ENCODE data around the gene OSBPL10. TPM values are rescaled to one million over a fixed set of nuclear protein-coding genes. Genes with fewer than 3 reads are reported as not detected.

The OSBPL10 gene
- total and polyA plus RNA-seq, 2 of the 4 experiments (the other 2 are of a cell fraction) = 9.5 to 10.1 TPM

- ATAC-seq (ENCODE audit: low read depth) (no peak), DNase-seq (no peak)
- H2BK5ac ChIP-seq (ENCODE audit: low read depth, low read length, poor library complexity, severe bottlenecking) = no peak overlapping the region
- H4K8ac ChIP-seq (ENCODE audit: low read depth in 2 of 2, low read length in 2 of 2) = no peak overlapping the region
- no peak overlapping the region for H3K27ac ChIP-seq (ENCODE audit: insufficient read depth, low read length)
- H3K9me3 ChIP-seq (ENCODE audit: control insufficient read depth, insufficient read depth, low read length) = no peaks in the 10 kb centered on the region
- H2BK120ac ChIP-seq (ENCODE audit: low read depth, low read length) = no peak overlapping the region
- in situ Hi-C loops (cut with MboI; ENCODE audit: low sequenced_read_pairs) = no loop called here
- no peak overlapping the region for H3K4me2 ChIP-seq (ENCODE audit: low read depth, low read length)
- H2AK5ac ChIP-seq (ENCODE audit: low read depth, low read length) = no peak overlapping the region; the same call in 1 of the 2 replicates
- H2BK15ac ChIP-seq (ENCODE audit: low read depth, low read length) = no peak overlapping the region
- peaks cover 3% of the 10 kb centered on the region; the same call in 1 of the 2 replicates for H3K4me1 ChIP-seq (ENCODE audit: control insufficient read depth, insufficient read depth, low read length)
- H3K27me3 ChIP-seq (ENCODE audit: control insufficient read depth, insufficient read depth, low read length) = no peaks in the 10 kb centered on the region
- no peak overlapping the region for H3K4ac ChIP-seq (ENCODE audit: low read depth, low read length)
- TF ChIP-seq USF2 (IDR thresholded peaks at IDR 0.05; ENCODE audit: low read depth, low read length) (no peak), SMC3 (IDR thresholded peaks at IDR 0.05; ENCODE audit: low read depth, low read length) (no peak), RFX5 (IDR thresholded peaks at IDR 0.05; ENCODE audit: low read depth, low read length) (no peak), MXI1 (IDR thresholded peaks at IDR 0.05; ENCODE audit: borderline replicate concordance, low read depth, low read length) (no peak), POLR2A (IDR thresholded peaks at IDR 0.05; ENCODE audit: low read depth, low read length) (no peak), MAZ (IDR thresholded peaks at IDR 0.05; ENCODE audit: borderline replicate concordance, low read depth, low read length) (no peak), RAD21 (IDR thresholded peaks at IDR 0.05; ENCODE audit: low read length) (no peak), CTCF (conservative IDR thresholded peaks at IDR 0.05; ENCODE audit: low read depth, low read length) (no peak), ELK1 (IDR thresholded peaks at IDR 0.05; ENCODE audit: borderline replicate concordance, low read depth, low read length) (no peak), BHLHE40 (IDR thresholded peaks at IDR 0.05; ENCODE audit: low read depth, low read length) (no peak), CEBPB (IDR thresholded peaks at IDR 0.05; ENCODE audit: low read depth, low read length) (no peak)
- H2AFZ ChIP-seq (replicated peaks; ENCODE audit: low read length, poor library complexity) = no peak overlapping the region
- dilution Hi-C loops (cut with HindIII; ENCODE audit: low sequenced_read_pairs, unreplicated experiment) = no loop called here
- no peaks in the 10 kb centered on the region for H3K36me3 ChIP-seq (ENCODE audit: control insufficient read depth, insufficient read depth, low read length)
- no peak overlapping the region for H3K56ac ChIP-seq (ENCODE audit: extremely low read depth, insufficient read depth, low read length)
- no peak overlapping the region for H3K14ac ChIP-seq (replicated peaks; ENCODE audit: low read depth, low read length)
- no peak overlapping the region for H2BK20ac ChIP-seq (ENCODE audit: low read depth, low read length)
- no CpG with 5 or more reads among the region's 2 CpGs for WGBS, 2 experiments (ENCODE audit: extremely low coverage in 2 of 2, insufficient read length in 1 of 2)
- no peak overlapping the region for H3K4me3 ChIP-seq (ENCODE audit: insufficient read depth, low read depth, low read length)
- H3K23ac ChIP-seq (ENCODE audit: low read depth, low read length) = no peak overlapping the region
- H4K20me1 ChIP-seq (ENCODE audit: insufficient read depth, low read length) = peaks cover 4% of the 10 kb centered on the region; the same call in 1 of the 2 replicates
- H4K5ac ChIP-seq (ENCODE audit: low read depth, low read length) = no peak overlapping the region
- no peak overlapping the region for H3K18ac ChIP-seq (ENCODE audit: low read depth, low read length)
- H3K9me1 ChIP-seq (ENCODE audit: insufficient read depth, low read length) = peaks cover 2% of the 10 kb centered on the region; the same call in 1 of the 2 replicates
- H4K91ac ChIP-seq (ENCODE audit: insufficient read depth, low read depth, low read length) = no peak overlapping the region
- no TSS peak for BruUV-seq (replicated peaks)
- ChIA-PET POLR2A (ENCODE audit: unreplicated experiment) (no interaction called here), CTCF (interaction anchor here (0.6 kb wide), 1 partner anchor 1319 kb away, joined by 3 read pairs; no protein-coding TSS in a partner anchor)
- peaks cover 15 to 30% of the 10 kb centered on the region in 2 experiments; a peak in 3 of 4 replicates for H3K79me1 ChIP-seq (ENCODE audit: low read depth in 1 of 2, low read length in 2 of 2)
- H3K9ac ChIP-seq (ENCODE audit: low read depth, low read length) = no peak overlapping the region
- no peak overlapping the region for H2AK9ac ChIP-seq (replicated peaks; ENCODE audit: low read depth, low read length, poor library complexity)
- intact Hi-C loops (cut with micrococcal nuclease) = no loop called here
Measured at GRCh38 chr3:31977736-31978135, 3.3 kb downstream of the OSBPL10 start.
